GM18858 (cell line): ENCODE measurements around the gene SPOP.
"Not testable (repeated sequence)": the region's sequence is repeated elsewhere in the genome, so short reads cannot be mapped to it uniquely, and the experiment has no call there.

ENCODE experiments used
- ATAC-seq: cut with Tn5 transposase; IDR thresholded peaks from one replicate; pipeline ENCODE4 v1.9.1; 2021; ENCODE audit not compliant: unreplicated experiment

Gene SPOP

GRCh38 chr17:49696233-49696761 lies 18.4 kb upstream of the SPOP start:
- ATAC-seq, result no peak

DNA sequence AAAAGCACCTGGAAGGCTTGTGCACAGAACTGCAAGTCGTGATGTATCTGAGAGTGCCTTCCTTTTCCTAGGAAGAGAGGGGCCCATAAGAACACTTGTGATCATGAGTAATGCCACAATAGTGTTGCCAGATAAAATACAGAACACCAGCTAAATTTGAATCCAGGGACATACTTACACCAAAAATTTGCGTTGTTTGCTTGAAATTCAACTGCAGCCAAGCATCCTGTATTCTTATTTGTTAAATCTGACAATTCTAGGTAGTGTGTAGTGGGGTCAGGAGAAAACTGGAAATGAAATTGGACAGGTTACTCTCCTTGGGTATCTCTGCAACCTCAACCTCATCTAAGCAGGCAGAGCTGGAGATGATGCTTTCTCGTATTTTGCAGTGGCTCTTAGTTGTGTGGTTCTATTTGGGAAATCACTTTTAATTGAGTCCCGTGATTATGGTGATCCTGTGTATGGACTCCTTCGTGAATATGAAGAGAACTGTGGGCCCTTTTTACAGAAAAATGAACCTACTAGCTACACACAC lies 17.9 kb upstream of the SPOP start:
- no peak for ATAC-seq

DNA sequence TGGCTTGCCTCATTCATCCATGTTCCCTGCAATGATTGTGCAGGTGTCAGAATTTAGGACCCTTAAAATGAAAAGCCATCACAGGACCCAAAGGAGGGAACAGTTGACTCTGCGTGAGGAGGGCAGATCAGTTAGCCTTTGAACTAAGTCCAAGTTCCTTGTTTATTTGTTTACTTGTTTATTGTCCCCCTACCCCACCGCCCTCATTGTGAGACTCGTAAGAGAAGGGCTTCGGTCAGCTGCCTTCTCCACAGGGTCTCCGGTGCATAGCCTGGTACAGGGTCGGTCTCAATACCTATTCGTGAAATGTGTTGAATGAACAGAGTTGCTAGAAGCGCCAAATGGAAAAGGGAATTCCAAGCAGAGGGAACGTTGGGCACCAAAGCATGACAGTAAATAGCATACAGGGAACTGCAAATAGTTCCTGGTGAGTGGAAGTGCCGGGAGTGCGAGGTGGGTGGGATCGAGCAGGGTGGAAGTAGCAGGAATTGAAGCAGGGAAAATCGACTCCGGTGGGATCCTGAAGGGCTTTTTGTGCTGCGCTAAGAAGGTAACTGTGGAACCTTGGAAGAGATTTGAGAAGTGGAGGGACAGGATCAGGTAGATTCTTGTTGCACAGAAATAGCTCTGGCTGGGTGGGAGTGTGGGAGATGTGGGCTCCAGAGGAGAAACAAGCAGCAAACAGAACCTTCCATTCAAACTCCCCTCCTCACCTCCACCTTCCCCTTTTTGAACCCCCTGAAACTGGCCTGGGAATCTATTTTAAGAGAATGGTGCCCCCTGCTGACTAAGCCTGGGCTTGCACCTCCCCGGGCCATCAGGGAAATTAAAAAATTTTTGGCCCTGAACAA lies 17.2 kb upstream of the SPOP start:
- ATAC-seq, result no peak

DNA sequence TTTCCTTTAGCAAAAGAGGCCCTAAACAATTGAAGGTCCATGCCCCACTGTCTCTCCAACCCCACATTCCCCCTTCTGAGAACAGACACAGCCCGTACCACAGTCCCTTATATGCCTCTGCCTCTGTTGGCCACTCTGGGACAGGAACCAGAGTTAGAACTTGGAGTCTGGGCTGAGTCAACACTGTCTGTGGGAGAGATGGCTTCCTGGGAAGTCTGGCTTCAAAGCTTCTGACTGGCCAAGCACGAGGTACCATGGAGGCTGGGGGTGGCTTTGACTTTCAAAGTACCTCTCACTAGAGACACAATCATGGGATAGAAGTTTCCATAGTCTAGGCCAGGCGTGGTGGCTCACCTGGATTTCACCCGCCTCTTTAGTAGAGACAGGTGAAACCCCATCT lies 14.9 kb upstream of the SPOP start:
- no peak for ATAC-seq

GRCh38 chr17:49691677-49692191 lies 13.8 kb upstream of the SPOP start:
- no peak for ATAC-seq

DNA sequence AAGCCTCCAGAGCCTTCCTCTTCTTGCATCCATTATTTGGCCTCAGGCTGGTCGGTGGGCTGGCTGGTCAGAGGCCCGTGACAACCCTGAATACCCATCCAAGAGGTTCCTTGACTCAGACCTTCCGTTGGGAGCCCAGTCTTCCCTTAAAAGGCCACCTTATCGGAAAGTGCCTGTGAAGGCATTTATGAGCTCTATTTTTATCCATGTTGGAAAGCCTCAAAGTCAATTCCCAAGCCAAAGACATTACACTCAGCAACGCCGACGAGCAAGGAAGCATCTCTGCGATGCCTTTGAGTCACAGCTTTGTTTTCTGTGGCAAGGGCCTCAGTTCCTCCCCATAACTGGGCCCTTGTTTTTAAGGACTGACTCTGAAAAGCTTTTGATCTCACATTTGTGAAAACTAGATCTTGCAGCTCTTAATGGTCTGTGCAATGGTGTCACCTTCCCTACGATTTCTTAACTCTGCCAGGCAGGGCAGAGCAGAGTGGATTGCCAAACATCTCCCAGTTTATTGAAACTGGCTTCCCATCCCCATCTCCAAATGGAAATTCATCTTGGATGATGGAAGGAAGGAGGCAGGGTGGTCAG lies 13.3 kb upstream of the SPOP start:
- no peak for ATAC-seq

DNA sequence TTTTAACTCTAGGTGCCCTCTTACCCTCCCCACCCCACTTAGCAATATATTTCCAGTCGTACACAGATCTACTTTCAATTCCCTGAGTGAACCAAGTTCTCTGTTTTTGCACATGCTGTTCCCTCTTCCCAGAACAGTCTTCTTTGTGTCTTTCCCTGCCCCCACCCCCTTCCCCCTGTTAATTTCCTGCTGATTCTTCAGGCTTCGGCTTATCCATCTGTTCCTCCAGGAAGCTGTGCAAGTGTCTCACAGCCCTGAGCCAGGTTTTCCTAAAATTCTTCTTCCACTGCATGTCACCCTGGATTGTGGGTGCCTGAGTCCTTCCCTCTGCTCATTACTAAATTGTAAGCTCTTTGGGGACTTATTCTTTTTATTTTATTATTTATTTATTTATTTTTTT lies 12.4 kb upstream of the SPOP start:
- ATAC-seq, result no peak

GRCh38 chr17:49688848-49689247 lies 11.0 kb upstream of the SPOP start:
- ATAC-seq, result no peak

GRCh38 chr17:49687878-49688491 lies 10.1 kb upstream of the SPOP start:
- no peak for ATAC-seq

DNA sequence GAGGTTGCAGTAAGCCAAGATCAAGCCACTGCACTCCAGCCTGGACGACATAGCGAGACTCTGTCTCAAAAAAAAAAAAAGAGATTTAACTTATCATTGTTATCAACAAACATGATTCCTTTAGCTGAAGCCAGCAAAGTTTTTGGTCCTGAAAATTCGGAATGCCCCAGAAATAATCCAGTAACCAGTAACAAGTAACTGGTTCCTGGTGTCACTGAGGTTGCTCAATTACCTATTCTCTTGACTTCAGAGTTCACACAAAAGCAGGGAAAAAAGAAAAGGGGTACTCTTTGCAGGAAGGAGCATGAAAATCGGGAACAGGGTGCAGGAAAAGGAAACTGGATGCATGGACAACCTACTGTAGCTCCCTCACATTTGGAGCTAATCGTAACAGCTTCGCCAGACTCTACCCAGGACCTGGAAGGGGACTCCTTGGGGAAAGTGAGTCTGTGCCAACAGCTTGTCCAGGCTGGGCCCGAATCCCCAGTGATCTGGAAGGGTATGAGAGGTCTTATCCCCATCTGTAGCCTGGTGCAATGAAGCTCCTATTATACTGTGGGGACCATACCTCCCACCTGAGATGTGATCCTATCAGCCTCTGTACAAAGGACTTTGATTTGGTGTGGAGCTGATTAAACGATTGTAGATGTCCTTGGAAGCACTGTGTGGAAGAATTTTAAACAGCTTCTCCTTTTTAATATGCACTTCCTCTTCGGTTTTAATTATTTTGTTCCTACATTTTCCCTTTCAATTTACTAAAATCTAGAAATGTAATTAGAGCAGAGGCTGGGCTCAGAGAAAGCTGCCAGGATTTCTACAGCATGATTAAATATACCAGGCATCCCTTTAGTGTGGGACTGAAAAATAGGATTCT lies 3.4 kb upstream of the SPOP start:
- ATAC-seq, result no peak

DNA sequence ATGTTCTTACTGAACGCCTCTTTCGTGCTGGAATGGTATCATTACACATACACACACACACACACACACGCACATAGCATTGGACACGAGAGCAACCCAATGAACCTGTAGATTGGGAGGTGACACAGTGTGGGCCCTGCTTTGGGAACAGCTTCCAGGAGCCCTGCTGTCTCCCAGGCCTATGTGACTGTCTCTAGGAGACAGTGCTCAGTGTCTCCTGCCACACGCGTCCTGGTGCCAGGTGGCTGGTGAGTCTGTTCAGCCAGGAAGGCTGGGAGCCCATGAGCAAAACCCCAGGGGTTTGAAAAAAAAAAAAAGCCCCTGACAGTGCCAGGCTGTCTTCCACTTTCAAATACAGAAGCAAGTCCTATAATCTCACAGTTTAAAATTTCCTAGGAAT lies 2.4 kb upstream of the SPOP start:
- no peak for ATAC-seq

DNA sequence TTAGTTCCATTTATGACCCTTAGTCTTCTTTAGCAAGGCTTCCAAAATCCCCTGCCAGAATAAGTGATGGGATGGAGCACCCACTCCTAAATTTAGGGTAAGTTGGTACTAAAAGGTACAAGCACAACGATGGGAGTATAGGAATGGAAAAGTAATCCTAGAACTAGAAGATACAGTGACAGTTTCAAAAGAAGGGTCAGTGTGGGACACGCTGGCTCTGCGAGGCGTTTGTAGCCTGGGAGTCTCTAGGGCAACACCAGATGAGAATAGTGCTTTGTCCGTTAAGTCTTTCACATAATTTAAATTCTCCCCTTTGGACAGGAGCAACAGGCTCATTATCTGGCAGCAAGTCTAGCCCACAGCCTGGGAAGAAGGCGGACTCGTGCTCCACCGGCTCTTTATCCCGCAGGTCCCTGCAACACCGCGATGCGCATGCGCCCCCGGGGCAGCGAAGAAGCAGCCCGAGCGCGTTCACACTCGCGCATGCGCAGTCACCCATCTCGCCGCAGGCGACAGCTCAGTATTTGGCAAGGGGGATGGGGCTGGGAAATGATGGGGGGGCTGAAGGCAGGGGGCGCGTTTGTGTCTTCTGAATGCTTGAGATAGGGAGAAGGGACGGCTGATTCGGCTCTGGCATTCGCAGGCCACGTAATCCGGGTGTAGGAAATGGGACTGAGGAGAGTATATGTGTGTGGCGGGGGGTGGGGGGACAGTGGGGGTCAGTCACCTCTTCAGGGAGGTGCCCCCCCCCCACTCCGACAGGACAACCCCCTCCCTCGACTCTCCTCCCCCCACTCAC lies 564 bp downstream of the SPOP start:
- no peak for ATAC-seq

DNA sequence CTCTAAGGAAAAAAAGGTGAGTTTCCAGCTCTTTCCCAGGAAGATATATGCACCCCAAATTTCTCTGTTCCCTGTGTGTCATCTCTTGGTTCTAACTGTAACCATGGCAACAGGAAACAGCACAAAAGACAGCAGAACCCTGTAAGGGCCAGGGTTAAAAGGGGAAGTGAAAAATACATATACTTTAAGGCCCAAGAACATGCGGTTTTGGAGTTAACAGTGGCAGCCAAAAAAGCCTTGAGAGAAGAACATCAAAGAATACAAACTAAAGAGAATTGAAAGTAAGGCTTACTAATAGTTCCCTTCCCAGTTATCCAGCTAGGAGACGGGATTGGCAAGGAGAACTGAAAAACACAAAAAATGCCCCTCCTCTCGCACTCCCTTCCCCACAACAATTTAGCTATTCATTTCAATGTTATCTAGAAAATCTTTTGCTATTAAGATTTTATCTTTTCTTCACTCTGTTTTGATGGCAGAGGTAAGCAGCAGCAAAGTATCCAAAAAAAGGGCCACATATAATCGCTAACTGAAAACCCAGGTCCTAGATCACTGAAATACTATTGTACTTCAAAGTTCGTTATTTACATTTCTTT lies 1.5 kb downstream of the SPOP start:
- ATAC-seq, result peak; percentile 75

DNA sequence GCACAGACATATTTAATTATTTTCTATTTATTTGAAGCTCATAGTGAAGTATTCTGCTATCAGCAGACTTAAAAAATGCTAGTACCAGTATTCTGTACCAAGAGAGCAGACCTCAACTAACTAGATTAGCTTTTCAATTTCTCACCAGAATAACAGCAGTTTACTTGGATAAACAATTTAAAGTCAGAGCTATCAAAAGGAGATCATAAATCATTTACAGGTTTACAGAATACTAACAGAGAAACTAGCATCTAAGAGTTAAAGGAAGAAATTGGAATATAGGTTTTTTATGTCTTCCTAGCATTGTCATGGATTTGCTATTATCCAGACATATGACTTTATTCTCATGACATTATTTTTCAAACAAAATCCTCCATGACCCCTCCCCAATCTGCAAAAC lies 3.4 kb downstream of the SPOP start:
- no peak for ATAC-seq

DNA sequence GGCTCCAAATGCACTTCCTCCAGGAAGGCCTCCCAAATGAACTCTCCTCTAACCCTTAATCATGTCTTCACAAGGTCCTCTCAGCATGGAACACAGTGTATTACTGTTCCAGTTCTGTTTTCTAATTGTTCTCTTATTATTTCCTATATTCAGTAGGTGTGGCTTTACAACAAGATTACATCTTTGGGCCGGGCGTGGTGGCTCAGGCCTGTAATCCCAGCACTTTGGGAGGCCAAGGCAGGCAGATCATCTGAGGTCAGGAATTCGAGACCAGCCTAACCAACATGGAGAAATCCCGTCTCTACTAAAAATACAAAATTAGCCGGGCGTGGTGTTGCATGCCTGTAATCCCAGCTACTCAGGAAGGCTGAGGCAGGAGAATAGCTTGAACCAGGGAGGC lies 4.2 kb downstream of the SPOP start:
- ATAC-seq, result not testable (repeated sequence)

DNA sequence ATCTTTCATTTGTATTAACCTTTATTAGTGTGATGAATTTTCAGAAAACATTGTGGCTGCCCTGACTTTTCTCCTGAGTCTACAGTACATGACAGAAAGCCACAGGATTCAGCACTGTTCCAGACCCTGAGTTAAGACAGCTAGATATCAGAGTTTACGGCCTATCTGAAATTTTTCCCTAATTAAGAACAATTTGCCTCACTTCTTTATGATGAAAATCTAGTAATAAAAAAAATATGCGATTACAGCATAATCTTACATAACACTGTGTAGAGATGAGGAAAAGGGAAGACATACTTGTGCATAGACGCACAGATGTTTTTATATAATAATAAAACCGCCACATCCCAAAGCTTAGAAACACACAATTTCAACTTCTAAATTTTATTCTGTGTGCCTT lies 7.3 kb downstream of the SPOP start:
- no peak for ATAC-seq

GRCh38 chr17:49670002-49670401 lies 7.9 kb downstream of the SPOP start:
- no peak for ATAC-seq

- no peak for ATAC-seq
Measured at GRCh38 chr17:49667854-49668253, 10.0 kb downstream of the SPOP start.

DNA sequence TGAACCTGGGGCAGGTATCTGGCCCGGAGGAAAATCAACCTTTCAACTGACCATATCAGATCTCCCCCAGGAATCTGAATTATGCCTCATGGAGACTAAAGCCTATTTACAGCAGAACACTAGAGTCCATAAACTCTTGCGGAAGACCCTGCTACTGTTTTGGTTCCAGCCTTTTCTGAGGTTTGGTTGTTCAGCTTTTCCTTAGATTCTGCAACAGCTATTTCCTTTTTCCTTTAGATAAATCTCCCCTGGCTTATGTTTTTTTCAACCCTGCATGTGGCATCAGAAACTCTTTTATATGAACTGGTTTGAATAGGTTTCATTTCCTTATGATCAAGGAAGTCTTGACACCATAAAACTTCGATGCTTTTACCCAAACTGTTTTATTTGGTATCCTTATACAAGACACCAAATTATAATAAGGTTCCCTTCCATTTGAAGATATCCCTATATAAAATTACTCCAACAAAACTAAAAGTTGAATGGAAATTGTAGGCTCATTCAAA lies 13.1 kb downstream of the SPOP start:
- no peak for ATAC-seq
